Stimulated activated CD4-positive, alpha-beta T cell treated with anti-CD3 and anti-CD28 coated beads, Interleukin-1b, Interleukin-23, amount 100 ng/mL, for 24 hours (primary cell): ENCODE results near the gene KAZN.
A peak's percentile ranks its signal among the peaks of the same experiment; 100 is the strongest.
"Not testable (repeated sequence)": the region's sequence is repeated elsewhere in the genome, so short reads cannot be mapped to it uniquely, and the experiment has no call there.

Source experiments
- DNase-seq, 4 experiments: peaks; one replicate each; pipeline ENCODE4 v3.0.0-alpha.2; 2020; ENCODE audit warnings: low read depth in 4 of 4, low spot score in 1 of 4

Gene KAZN

GRCh38 chr1:15120251-15120945 lies 521.9 kb downstream of the KAZN start:
- DNase-seq = no peak

GRCh38 chr1:15122331-15122730 lies 523.8 kb downstream of the KAZN start:
- DNase-seq = no peak

DNA sequence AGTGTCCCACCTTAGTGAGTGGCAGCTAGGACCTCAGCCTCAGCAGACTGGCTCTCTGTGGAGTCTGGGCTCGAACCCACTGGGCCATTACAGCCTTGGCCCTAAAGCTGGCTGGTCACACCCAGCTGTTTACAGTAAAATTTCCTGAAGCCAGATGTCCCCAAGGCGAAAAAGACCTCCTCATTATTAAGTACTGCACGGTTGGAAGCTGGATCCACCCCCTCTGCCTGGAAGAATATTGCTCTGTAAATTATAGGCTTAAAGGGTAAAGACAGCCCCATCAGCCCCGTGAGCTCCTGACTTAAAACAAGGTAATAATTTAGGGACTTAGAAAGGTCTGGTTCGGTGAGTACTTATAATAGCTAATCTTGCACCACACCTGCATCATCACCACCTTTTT lies 524.8 kb downstream of the KAZN start:
- DNase-seq = no peak

DNA sequence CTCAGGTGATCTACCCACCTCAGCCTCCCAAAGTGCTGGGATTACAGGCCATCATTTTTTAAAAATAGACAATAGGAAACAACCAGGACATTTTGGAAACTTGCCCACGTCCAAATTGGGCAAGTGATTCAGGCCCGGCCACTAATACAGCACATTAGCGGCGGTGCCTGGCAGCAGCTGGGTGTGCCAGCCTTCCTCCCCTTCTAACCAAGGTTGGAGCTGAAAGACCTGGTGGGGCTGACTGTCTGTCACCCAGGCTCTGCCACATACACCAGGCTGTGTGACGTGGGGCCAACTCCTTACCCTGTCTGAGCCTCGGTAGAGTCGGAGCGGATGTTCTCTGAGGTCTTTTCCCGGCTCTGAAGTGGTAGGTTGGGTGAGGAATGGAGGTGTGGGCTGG lies 525.4 kb downstream of the KAZN start:
- DNase-seq = no peak

- DNase-seq = no peak
These were observed 526.0 kb downstream of the KAZN start for GRCh38 chr1:15124362-15125100.

GRCh38 chr1:15125101-15125745 lies 526.7 kb downstream of the KAZN start:
- no peak for DNase-seq

GRCh38 chr1:15128077-15128476 lies 529.6 kb downstream of the KAZN start:
- no peak for DNase-seq

- peak; percentile 50 to 66 (median 58) for DNase-seq
These were observed 530.2 kb downstream of the KAZN start for GRCh38 chr1:15128520-15129313.

DNA sequence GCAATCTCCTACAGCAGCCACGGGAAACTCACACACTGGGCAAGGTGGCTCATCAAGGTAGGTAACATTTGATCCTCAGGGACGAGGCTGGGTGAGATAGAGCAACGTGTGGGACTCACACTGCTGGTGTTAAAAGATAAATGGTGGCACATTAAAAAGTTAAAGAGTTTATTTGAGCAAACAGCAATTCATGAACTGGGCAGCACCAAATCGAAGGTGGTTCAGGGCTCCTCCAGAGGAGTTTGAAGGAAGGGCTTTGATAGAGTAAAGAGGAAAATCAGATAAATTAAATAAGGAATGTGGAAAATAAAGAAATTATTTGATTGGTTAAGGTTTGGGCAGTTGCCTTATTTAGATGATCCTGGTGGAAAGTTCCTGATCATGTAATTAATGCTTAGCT lies 531.5 kb downstream of the KAZN start:
- DNase-seq = no peak

DNA sequence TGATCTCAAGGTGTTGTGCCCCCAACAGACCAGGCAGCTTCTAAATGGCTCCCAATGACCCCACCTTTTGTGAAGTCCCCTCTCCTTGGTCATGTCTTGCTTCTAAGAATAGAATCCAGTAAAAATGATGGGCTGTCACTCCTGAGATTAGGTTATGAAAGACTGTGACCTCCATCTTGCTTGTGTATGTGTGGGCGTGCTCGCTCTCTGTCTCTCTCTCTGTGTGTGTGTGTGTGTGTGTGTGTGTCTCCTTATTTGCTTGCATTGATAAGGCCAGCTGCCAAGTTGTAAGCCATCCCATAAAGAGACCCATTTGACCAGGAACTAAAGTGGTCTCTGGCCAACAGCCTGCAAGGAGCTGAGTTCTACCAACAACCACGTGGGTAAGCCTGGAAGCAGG lies 532.1 kb downstream of the KAZN start:
- DNase-seq = no peak

- DNase-seq = no peak
These were observed 534.5 kb downstream of the KAZN start for GRCh38 chr1:15132965-15133364.

- no peak for DNase-seq
These were observed 535.8 kb downstream of the KAZN start for GRCh38 chr1:15134285-15134684.

DNA sequence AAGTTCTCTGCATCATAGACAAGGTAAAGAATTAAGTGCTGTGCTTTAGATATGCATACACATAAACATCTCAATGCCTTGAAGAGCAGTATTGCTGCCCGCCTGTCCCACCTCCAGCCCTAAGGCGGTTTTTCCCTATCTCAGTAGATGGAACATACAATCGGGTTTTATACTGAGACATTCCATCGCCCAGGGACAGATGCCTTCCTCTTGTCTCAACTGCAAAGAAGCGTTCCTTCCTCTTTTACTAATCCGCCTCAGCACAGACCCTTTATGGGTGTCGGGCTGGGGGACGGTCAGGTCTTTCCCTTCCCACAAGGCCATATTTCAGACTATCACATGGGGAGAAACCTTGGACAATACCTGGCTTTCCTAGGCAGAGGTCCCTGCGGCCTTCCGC lies 537.1 kb downstream of the KAZN start:
- DNase-seq = not testable (repeated sequence)

- DNase-seq = no peak
These were observed 539.3 kb downstream of the KAZN start for GRCh38 chr1:15137809-15138208.

DNA sequence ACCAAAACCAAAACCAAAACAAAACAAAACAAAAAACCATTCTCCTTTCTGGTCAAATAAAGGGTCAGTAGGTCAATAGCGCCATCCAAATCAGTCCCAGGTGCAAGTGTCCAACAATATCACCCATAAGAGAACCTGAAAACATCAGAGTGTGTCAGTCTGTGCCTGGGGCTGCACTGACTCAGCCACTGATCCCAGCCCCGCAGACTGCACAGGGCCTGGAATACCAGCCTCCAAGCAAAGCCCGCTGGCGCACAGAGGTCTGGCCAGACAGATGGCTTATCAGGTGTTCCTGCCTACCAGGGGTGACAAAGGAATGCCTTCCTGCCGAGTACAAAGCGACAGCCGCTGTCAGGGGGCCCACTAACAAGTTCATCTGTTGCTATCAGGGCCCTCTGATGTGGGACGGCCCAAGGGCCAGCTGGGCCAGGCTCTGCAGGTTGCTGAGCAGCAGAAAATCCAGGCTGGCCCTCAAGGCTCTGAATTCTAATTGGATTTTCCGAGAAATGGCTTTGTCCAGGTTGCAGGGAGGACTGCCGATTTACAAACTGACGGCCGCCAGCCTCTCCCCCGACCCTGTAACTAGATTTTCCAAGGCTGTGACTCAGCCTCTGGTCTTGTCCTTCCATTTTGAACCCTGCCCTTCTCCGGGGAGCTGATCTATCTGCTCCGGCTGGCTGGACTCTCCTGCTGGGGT lies 541.3 kb downstream of the KAZN start:
- no peak for DNase-seq

- DNase-seq = no peak
These were observed 543.6 kb downstream of the KAZN start for GRCh38 chr1:15141935-15142539.

- no peak for DNase-seq
These were observed 546.8 kb downstream of the KAZN start for GRCh38 chr1:15145327-15145726.

GRCh38 chr1:15146142-15146680 lies 547.7 kb downstream of the KAZN start:
- DNase-seq = no peak

- DNase-seq = no peak
These were observed 548.5 kb downstream of the KAZN start for GRCh38 chr1:15146971-15147376.

DNA sequence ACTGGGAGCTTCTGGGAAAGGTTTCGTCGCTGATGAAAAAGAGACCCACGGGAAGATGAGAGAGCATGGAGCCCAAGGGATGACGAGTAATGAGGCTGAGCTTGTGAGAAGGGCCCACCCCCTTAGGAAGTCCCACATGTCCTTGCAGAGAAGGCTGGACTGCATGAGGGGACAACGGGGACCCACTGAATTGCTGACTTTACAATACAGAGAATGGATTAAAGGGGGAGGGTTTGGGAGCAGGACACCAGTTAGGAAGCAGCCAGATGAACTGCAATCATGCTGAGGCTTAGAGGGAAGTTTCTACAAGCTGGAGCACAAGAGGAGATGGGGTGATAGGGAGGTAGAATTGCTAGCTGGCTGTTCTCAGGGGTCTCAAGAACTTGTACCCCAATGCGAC lies 549.5 kb downstream of the KAZN start:
- DNase-seq = no peak
